Stimulated activated CD4-positive, alpha-beta T cell treated with anti-CD3 and anti-CD28 coated beads, TNF-alpha, amount 100 ng/mL, for 1 hour (primary cell): ENCODE results near the gene RBP5.

Experiments
- DNase-seq, 3 donors: peaks; one replicate each; pipeline ENCODE4 v3.0.0-alpha.2; 2020; ENCODE audit warnings: low read depth in 3 of 3, low spot score in 1 of 3

RBP5 gene

GRCh38 chr12:7128681-7129286, at the start of gene RBP5:
Gene RBP5, minus strand, starts transcription at chr12:7128889. Its CDS starts 114 bp downstream, at chr12:7128775.
- DNase-seq = no peak

GRCh38 chr12:7178481-7178880, 49.8 kb upstream of the RBP5 start:
- no peak for DNase-seq

GRCh38 chr12:7176595-7176994, 47.9 kb upstream of the RBP5 start:
- no peak for DNase-seq

GRCh38 chr12:7175493-7175892, 46.8 kb upstream of the RBP5 start:
- no peak for DNase-seq

GRCh38 chr12:7171854-7172253, 43.2 kb upstream of the RBP5 start:
- DNase-seq = no peak

GRCh38 chr12:7169951-7170350, 41.3 kb upstream of the RBP5 start:
- no peak for DNase-seq

GRCh38 chr12:7162691-7163114, 34.0 kb upstream of the RBP5 start:
- no peak for DNase-seq

- no peak for DNase-seq
Measured at GRCh38 chr12:7161811-7162210, 33.1 kb upstream of the RBP5 start.

- no peak for DNase-seq
Measured at GRCh38 chr12:7161327-7161726, 32.6 kb upstream of the RBP5 start.

- DNase-seq = no peak
Measured at GRCh38 chr12:7160183-7160582, 31.5 kb upstream of the RBP5 start.

- no peak for DNase-seq
Measured at GRCh38 chr12:7158781-7159609, 30.3 kb upstream of the RBP5 start.

- DNase-seq = no peak
Measured at GRCh38 chr12:7157391-7157790, 28.7 kb upstream of the RBP5 start.

GRCh38 chr12:7156259-7157197, 27.8 kb upstream of the RBP5 start:
- no peak for DNase-seq

- DNase-seq = no peak
Measured at GRCh38 chr12:7155471-7156034, 26.9 kb upstream of the RBP5 start.

GRCh38 chr12:7154901-7155470, 26.3 kb upstream of the RBP5 start:
- no peak for DNase-seq

- no peak for DNase-seq
Measured at GRCh38 chr12:7154042-7154441, 25.4 kb upstream of the RBP5 start.

GRCh38 chr12:7152818-7153217, 24.1 kb upstream of the RBP5 start:
- DNase-seq = no peak

- no peak for DNase-seq
Measured at GRCh38 chr12:7151532-7151931, 22.8 kb upstream of the RBP5 start.

- DNase-seq = no peak
Measured at GRCh38 chr12:7150841-7151240, 22.2 kb upstream of the RBP5 start.

- no peak for DNase-seq
Measured at GRCh38 chr12:7150356-7150755, 21.7 kb upstream of the RBP5 start.

- no peak for DNase-seq
Measured at GRCh38 chr12:7146906-7147305, 18.2 kb upstream of the RBP5 start.
